ENCODE results near the gene FGF3. TPM values are rescaled to one million over a fixed set of nuclear protein-coding genes. Genes with fewer than 3 reads are reported as not detected.

FGF3 gene
- total and polyA plus RNA-seq, 8 donors = not detected

- 89 to 96% (median 94%) methylated on average over 5 of the region's 5 CpGs for WGBS, 5 donors
- Histone ChIP-seq H3K27ac (no peak overlapping the region), H3K36me3 (no peaks in the 10 kb centered on the region), H3K4me1 (no peaks in the 10 kb centered on the region), H3K27me3 (peaks cover 0 to 44% (median 0%) of the 10 kb centered on the region in 3 donors), H3K9me3 (peaks cover 0 to 8% (median 0%) of the 10 kb centered on the region in 4 donors), H3K4me3 (no peak overlapping the region)
- intact Hi-C loops (cut with DNase I; ENCODE audit: low total_unique reads) = no loop called here
- TF ChIP-seq POLR2A (IDR thresholded peaks at IDR 0.05) (no peak), EP300 (IDR thresholded peaks at IDR 0.05) (no peak), POLR2AphosphoS5 (IDR thresholded peaks at IDR 0.05) (no peak), CTCF (IDR thresholded peaks at IDR 0.05) (no peak)
- no peak for DNase-seq
These were observed 18.9 kb downstream of the FGF3 start for GRCh38 chr11:69800278-69800677.

- 20 to 31% (median 27%) methylated on average over 3 of the region's 3 CpGs for WGBS, 5 donors
- Histone ChIP-seq H3K9me3 (peaks cover 0 to 8% (median 0%) of the 10 kb centered on the region in 4 donors), H3K4me1 (no peaks in the 10 kb centered on the region), H3K27ac (no peak overlapping the region), H3K36me3 (no peaks in the 10 kb centered on the region), H3K4me3 (no peak overlapping the region), H3K27me3 (peaks cover 0 to 37% (median 0%) of the 10 kb centered on the region in 3 donors)
- intact Hi-C loops (cut with DNase I; ENCODE audit: low total_unique reads) = no loop called here
- DNase-seq = no peak
- TF ChIP-seq POLR2A (IDR thresholded peaks at IDR 0.05) = no peak
- no peak for TF ChIP-seq CTCF (IDR thresholded peaks at IDR 0.05)
- TF ChIP-seq EP300 (IDR thresholded peaks at IDR 0.05) = no peak
- TF ChIP-seq POLR2AphosphoS5 (IDR thresholded peaks at IDR 0.05) = no peak
These were observed 19.6 kb downstream of the FGF3 start for GRCh38 chr11:69799582-69799981.

- Histone ChIP-seq H3K27ac (no peak overlapping the region), H3K4me1 (no peaks in the 10 kb centered on the region), H3K4me3 (no peak overlapping the region), H3K27me3 (peaks cover 0 to 37% (median 0%) of the 10 kb centered on the region in 3 donors), H3K9me3 (peaks cover 0 to 8% (median 0%) of the 10 kb centered on the region in 4 donors), H3K36me3 (no peaks in the 10 kb centered on the region)
- TF ChIP-seq EP300 (IDR thresholded peaks at IDR 0.05) = no peak
- TF ChIP-seq CTCF (IDR thresholded peaks at IDR 0.05) = no peak
- TF ChIP-seq POLR2A (IDR thresholded peaks at IDR 0.05) = no peak
- TF ChIP-seq POLR2AphosphoS5 (IDR thresholded peaks at IDR 0.05) = no peak
- DNase-seq = no peak
- WGBS, 5 donors = 79 to 96% (median 89%) methylated on average over 3 of the region's 3 CpGs
- intact Hi-C loops (cut with DNase I; ENCODE audit: low total_unique reads) = no loop called here
These were observed 20.1 kb downstream of the FGF3 start for GRCh38 chr11:69799097-69799496.

GRCh38 chr11:69797737-69798528, 21.3 kb downstream of the FGF3 start:
- WGBS, 5 donors = 65 to 81% (median 71%) methylated on average over 11 to 14 of the region's 14 CpGs
- Histone ChIP-seq H3K27ac (no peak overlapping the region), H3K36me3 (no peaks in the 10 kb centered on the region), H3K4me1 (no peaks in the 10 kb centered on the region), H3K27me3 (peaks cover 0 to 37% (median 0%) of the 10 kb centered on the region in 3 donors), H3K9me3 (peaks cover 0 to 8% (median 0%) of the 10 kb centered on the region in 4 donors), H3K4me3 (no peak overlapping the region)
- TF ChIP-seq POLR2AphosphoS5 (IDR thresholded peaks at IDR 0.05) (no peak), EP300 (IDR thresholded peaks at IDR 0.05) (no peak), POLR2A (IDR thresholded peaks at IDR 0.05) (no peak), CTCF (IDR thresholded peaks at IDR 0.05) (no peak)
- intact Hi-C loops (cut with DNase I; ENCODE audit: low total_unique reads) = no loop called here
- DNase-seq = no peak

Data from stomach (tissue), 9 donors.